ENCODE measurements around the gene USP13.

DNA sequence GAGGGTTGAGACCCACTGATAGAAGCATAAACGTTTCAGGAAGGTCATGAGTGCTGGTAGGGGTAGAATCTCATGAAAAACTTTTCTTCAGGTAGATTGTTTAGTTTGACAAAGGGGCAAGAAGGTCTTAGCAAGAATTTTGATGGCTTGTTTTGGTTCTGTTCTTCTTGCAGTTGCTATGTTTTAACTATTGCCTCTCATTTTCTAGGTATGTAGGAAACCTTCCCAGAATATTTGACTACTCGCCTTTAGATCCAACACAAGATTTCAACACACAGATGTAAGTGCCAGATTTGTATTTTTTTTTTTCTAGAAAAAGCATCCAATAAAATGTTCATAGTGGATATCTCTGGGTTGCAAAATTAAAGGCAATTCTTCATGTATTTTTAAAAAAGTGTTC is 77.1 kb downstream of the USP13 start:
- TF ChIP-seq, protein P1, sequence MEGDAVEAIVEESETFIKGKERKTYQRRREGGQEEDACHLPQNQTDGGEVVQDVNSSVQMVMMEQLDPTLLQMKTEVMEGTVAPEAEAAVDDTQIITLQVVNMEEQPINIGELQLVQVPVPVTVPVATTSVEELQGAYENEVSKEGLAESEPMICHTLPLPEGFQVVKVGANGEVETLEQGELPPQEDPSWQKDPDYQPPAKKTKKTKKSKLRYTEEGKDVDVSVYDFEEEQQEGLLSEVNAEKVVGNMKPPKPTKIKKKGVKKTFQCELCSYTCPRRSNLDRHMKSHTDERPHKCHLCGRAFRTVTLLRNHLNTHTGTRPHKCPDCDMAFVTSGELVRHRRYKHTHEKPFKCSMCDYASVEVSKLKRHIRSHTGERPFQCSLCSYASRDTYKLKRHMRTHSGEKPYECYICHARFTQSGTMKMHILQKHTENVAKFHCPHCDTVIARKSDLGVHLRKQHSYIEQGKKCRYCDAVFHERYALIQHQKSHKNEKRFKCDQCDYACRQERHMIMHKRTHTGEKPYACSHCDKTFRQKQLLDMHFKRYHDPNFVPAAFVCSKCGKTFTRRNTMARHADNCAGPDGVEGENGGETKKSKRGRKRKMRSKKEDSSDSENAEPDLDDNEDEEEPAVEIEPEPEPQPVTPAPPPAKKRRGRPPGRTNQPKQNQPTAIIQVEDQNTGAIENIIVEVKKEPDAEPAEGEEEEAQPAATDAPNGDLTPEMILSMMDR (IDR thresholded peaks at IDR 0.05; ENCODE audit: low read depth, low read length), result no peak
- TF ChIP-seq EZH2phosphoT487 (IDR thresholded peaks at IDR 0.05; ENCODE audit: low read depth), result no peak

Data from OCI-LY3 (cell line).